Measurements from ENCODE around the gene DLG2.

DNA sequence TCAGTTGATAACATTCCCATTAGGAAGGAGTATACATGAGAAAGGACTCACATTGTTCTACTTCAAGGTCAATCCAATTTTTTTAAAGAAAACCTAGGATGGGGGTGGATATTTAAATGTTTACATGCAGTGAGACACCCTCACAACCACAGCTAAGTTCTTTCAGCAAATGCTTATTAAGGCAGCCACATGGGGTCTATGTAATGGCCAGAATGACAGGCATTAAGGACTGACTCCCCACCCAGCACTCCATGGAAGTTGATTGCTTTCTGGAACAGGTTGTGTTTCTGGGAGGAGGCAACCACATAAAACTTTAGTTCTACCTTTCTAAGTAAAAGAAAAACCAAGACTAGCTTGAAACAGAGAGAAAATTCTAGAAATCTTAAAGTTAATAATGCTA lies 1678.9 kb downstream of the DLG2 start:
- TF ChIP-seq, protein P1, sequence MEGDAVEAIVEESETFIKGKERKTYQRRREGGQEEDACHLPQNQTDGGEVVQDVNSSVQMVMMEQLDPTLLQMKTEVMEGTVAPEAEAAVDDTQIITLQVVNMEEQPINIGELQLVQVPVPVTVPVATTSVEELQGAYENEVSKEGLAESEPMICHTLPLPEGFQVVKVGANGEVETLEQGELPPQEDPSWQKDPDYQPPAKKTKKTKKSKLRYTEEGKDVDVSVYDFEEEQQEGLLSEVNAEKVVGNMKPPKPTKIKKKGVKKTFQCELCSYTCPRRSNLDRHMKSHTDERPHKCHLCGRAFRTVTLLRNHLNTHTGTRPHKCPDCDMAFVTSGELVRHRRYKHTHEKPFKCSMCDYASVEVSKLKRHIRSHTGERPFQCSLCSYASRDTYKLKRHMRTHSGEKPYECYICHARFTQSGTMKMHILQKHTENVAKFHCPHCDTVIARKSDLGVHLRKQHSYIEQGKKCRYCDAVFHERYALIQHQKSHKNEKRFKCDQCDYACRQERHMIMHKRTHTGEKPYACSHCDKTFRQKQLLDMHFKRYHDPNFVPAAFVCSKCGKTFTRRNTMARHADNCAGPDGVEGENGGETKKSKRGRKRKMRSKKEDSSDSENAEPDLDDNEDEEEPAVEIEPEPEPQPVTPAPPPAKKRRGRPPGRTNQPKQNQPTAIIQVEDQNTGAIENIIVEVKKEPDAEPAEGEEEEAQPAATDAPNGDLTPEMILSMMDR (IDR thresholded peaks at IDR 0.05), result no peak
- no peak for TF ChIP-seq ZFX (IDR thresholded peaks at IDR 0.05; ENCODE audit: borderline replicate concordance)

Data from 22Rv1 (cell line).